CD14-positive monocyte (primary cell): ENCODE data around the gene MYH10. TPM values are rescaled to one million over a fixed set of nuclear protein-coding genes. Genes with fewer than 3 reads are reported as not detected.

Experiments
- DNase-seq, 3 donors: peaks; one replicate each; pipeline ENCODE4 v3.0.0-alpha.2; 2011 to 2022
- H2AFZ ChIP-seq: 2 replicates; pipeline ENCODE4 v1.6.0; 2012; ENCODE audit warnings: mild to moderate bottlenecking, low read depth, low read length, inconsistent platforms; ENCODE audit not compliant: insufficient read depth, poor library complexity, severe bottlenecking
- H3K27ac ChIP-seq, 2 donors: 1 replicate in 1 of 2; 2 replicates in 1 of 2; pipeline ENCODE4 v1.5.1; 2012 to 2013; ENCODE audit warnings: low read length in 2 of 2, control low read depth in 1 of 2, inconsistent platforms in 1 of 2, low read depth in 1 of 2, mild to moderate bottlenecking in 1 of 2
- H3K27me3 ChIP-seq, 2 donors: one replicate each; pipeline versions ENCODE4 v1.6.0 to v1.6.1; 2011 to 2013; ENCODE audit warnings: low read length in 2 of 2; ENCODE audit not compliant: control insufficient read depth in 2 of 2, insufficient read depth in 2 of 2
- H3K36me3 ChIP-seq, 2 donors: replicated peaks in 1 of 2; 1 replicate in 1 of 2; 2 replicates in 1 of 2; pipeline versions ENCODE4 v1.5.1 to v1.6.1; 2012 to 2013; ENCODE audit warnings: low read length in 2 of 2, control low read depth in 1 of 2, inconsistent platforms in 1 of 2, mild to moderate bottlenecking in 1 of 2; ENCODE audit not compliant: insufficient read depth in 2 of 2, control insufficient read depth in 1 of 2
- H3K4me1 ChIP-seq, 2 donors: 1 replicate in 1 of 2; 2 replicates in 1 of 2; pipeline versions ENCODE4 v1.5.1 to v1.6.1; 2012 to 2013; ENCODE audit warnings: low read length in 2 of 2, control low read depth in 1 of 2, inconsistent platforms in 1 of 2, mild to moderate bottlenecking in 1 of 2, moderate library complexity in 1 of 2; ENCODE audit not compliant: insufficient read depth in 2 of 2, control insufficient read depth in 1 of 2
- H3K4me2 ChIP-seq: replicated peaks from 2 replicates; pipeline ENCODE3; 2012; ENCODE audit warnings: low read length, moderate library complexity, mild to moderate bottlenecking; ENCODE audit not compliant: poor library complexity, severe bottlenecking; ENCODE audit errors: extremely low read depth
- H3K4me3 ChIP-seq, 3 experiments: fragments of 200-600 bp in 1 of 3; sonication (generic) in 1 of 3; replicated peaks in 1 of 3; 1 replicate in 2 of 3; 2 replicates in 1 of 3; pipeline ENCODE4 v1.5.1; 2011 to 2013; ENCODE audit warnings: low read length in 3 of 3, mild to moderate bottlenecking in 3 of 3, control low read depth in 2 of 3, low read depth in 2 of 3, inconsistent platforms in 1 of 3, moderate library complexity in 1 of 3
- H3K79me2 ChIP-seq: 2 replicates; pipeline ENCODE4 v1.6.0; 2012; ENCODE audit warnings: mild to moderate bottlenecking, control low read depth, inconsistent platforms, low read length, moderate library complexity; ENCODE audit not compliant: insufficient read depth
- H3K9ac ChIP-seq: 2 replicates; pipeline ENCODE4 v1.6.0; 2017; ENCODE audit warnings: low read length, mild to moderate bottlenecking; ENCODE audit not compliant: insufficient read depth, poor library complexity, severe bottlenecking
- H3K9me3 ChIP-seq, 2 donors: replicated peaks in 1 of 2; 1 replicate in 1 of 2; 2 replicates in 1 of 2; pipeline versions ENCODE4 v1.5.1 to v1.6.1; 2012 to 2013; ENCODE audit warnings: low read length in 2 of 2, control low read depth in 1 of 2; ENCODE audit not compliant: control insufficient read depth in 1 of 2, insufficient read depth in 1 of 2
- H4K20me1 ChIP-seq: 2 replicates; pipeline ENCODE4 v1.6.0; 2012; ENCODE audit warnings: mild to moderate bottlenecking, low read length, control low read depth, moderate library complexity; ENCODE audit not compliant: insufficient read depth
- H3K27ac Mint-ChIP-seq, 7 donors: one replicate each; pipeline ENCODE4 v1.8.0; 2020; ENCODE audit warnings: mild to moderate bottlenecking in 7 of 7, mixed read lengths in 7 of 7, moderate library complexity in 6 of 7, inconsistent platforms in 2 of 7
- H3K27me3 Mint-ChIP-seq, 3 donors: one replicate each; pipeline ENCODE4 v1.8.0; 2021 to 2022; ENCODE audit warnings: low read depth in 3 of 3, mild to moderate bottlenecking in 3 of 3, mixed read lengths in 3 of 3, moderate library complexity in 3 of 3, inconsistent platforms in 1 of 3
- H3K36me3 Mint-ChIP-seq, 2 donors: one replicate each; pipeline ENCODE4 v1.8.0; 2020; ENCODE audit warnings: mixed read lengths in 2 of 2, inconsistent platforms in 1 of 2, mild to moderate bottlenecking in 1 of 2
- H3K4me1 Mint-ChIP-seq: one replicate; pipeline ENCODE4 v1.8.0; 2020; ENCODE audit warnings: mild to moderate bottlenecking, mixed read lengths
- H3K4me3 Mint-ChIP-seq, 2 donors: one replicate each; pipeline ENCODE4 v1.8.0; 2020; ENCODE audit warnings: mild to moderate bottlenecking in 2 of 2, mixed read lengths in 2 of 2, moderate library complexity in 1 of 2
- H3K9me3 Mint-ChIP-seq, 7 donors: one replicate each; pipeline ENCODE4 v1.8.0; 2020 to 2022; ENCODE audit warnings: mixed read lengths in 7 of 7, mild to moderate bottlenecking in 6 of 7, moderate library complexity in 6 of 7, inconsistent platforms in 2 of 7
- WGBS: methylation state at CpG from one replicate; pipeline ENCODE4 v1.1.5; 2013; ENCODE audit warnings: missing lambda C conversion rate; ENCODE audit not compliant: insufficient coverage; 5-methylcytosine and 5-hydroxymethylcytosine counted together
- intact Hi-C, 2 donors: fragments of 100-400 bp; cut with micrococcal nuclease; formaldehyde crosslinking; loops; one replicate each; pipeline versions ENCODE4 v1.15.0 to v1.15.1; 2023
- polyA plus RNA-seq, 3 donors: library from polyadenylated mRNA; depleted of rRNA in 1 of 3; unstranded in 2 of 3; stranded (reverse) in 1 of 3; fragments of 300-500 nt in 2 of 3; fragments of >200 nt in 1 of 3; fragmentation: Illumina TruSeq in 2 of 3; gene quantifications; 1 replicate in 2 of 3; 2 replicates in 1 of 3; pipeline ENCODE4 v1.2.3, GENCODE V29; 2012 to 2021
- TF ChIP-seq, protein P1 (sequence below): fragments of 200-600 bp; IDR thresholded peaks from one replicate; pipeline ENCODE4 v1.8.0; 2022; ENCODE audit warnings: antibody characterized with exemption, mild to moderate bottlenecking

Gene MYH10
- polyA plus RNA-seq, 3 donors, result 0.42 to 0.65 TPM; not detected in 1

GRCh38 chr17:8651013-8651412, 20.5 kb upstream of the MYH10 start:
- H3K9me3 ChIP-seq, result no peaks in the 10 kb centered on the region
- no peak overlapping the region for H2AFZ ChIP-seq
- H3K36me3 Mint-ChIP-seq, result no peaks in the 10 kb centered on the region
- no peak overlapping the region for H3K27ac ChIP-seq
- no peaks in the 10 kb centered on the region for H3K36me3 ChIP-seq
- 85% methylated on average over 2 of the region's 4 CpGs for WGBS
- TF ChIP-seq, protein P1, sequence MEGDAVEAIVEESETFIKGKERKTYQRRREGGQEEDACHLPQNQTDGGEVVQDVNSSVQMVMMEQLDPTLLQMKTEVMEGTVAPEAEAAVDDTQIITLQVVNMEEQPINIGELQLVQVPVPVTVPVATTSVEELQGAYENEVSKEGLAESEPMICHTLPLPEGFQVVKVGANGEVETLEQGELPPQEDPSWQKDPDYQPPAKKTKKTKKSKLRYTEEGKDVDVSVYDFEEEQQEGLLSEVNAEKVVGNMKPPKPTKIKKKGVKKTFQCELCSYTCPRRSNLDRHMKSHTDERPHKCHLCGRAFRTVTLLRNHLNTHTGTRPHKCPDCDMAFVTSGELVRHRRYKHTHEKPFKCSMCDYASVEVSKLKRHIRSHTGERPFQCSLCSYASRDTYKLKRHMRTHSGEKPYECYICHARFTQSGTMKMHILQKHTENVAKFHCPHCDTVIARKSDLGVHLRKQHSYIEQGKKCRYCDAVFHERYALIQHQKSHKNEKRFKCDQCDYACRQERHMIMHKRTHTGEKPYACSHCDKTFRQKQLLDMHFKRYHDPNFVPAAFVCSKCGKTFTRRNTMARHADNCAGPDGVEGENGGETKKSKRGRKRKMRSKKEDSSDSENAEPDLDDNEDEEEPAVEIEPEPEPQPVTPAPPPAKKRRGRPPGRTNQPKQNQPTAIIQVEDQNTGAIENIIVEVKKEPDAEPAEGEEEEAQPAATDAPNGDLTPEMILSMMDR, result no peak
- no peaks in the 10 kb centered on the region for H3K4me1 ChIP-seq
- peaks cover 0 to 2% (median under 1%) of the 10 kb centered on the region in 7 donors for H3K9me3 Mint-ChIP-seq
- no peaks in the 10 kb centered on the region for H4K20me1 ChIP-seq
- no peak overlapping the region for H3K4me3 ChIP-seq
- no peaks in the 10 kb centered on the region for H3K79me2 ChIP-seq
- intact Hi-C loops, result no loop called here
- no peak overlapping the region for H3K4me3 Mint-ChIP-seq
- no peak overlapping the region for H3K4me2 ChIP-seq
- peaks cover 6 to 14% (median 10%) of the 10 kb centered on the region in 3 donors for H3K27me3 Mint-ChIP-seq
- H3K27me3 ChIP-seq, result no peaks in the 10 kb centered on the region
- no peak overlapping the region for H3K27ac Mint-ChIP-seq
- no peak for DNase-seq
- H3K9ac ChIP-seq, result no peak overlapping the region
- no peaks in the 10 kb centered on the region for H3K4me1 Mint-ChIP-seq

- DNase-seq, result no peak
- WGBS, result no CpG with 5 or more reads among the region's 1 CpG
- Histone ChIP-seq H4K20me1 (no peaks in the 10 kb centered on the region), H3K36me3 (no peaks in the 10 kb centered on the region), H3K79me2 (no peaks in the 10 kb centered on the region), H3K4me3 (no peak overlapping the region), H3K27ac (no peak overlapping the region), H2AFZ (no peak overlapping the region), H3K4me2 (no peak overlapping the region), H3K9me3 (no peaks in the 10 kb centered on the region), H3K9ac (no peak overlapping the region), H3K27me3 (no peaks in the 10 kb centered on the region), H3K4me1 (no peaks in the 10 kb centered on the region)
- TF ChIP-seq, protein P1, result no peak
- peaks cover 6 to 14% (median 13%) of the 10 kb centered on the region in 3 donors for H3K27me3 Mint-ChIP-seq
- no peaks in the 10 kb centered on the region for H3K4me1 Mint-ChIP-seq
- intact Hi-C loops, result no loop called here
- no peak overlapping the region for H3K4me3 Mint-ChIP-seq
- peaks cover 0 to 2% (median 0%) of the 10 kb centered on the region in 7 donors for H3K9me3 Mint-ChIP-seq
- H3K27ac Mint-ChIP-seq, result no peak overlapping the region
- no peaks in the 10 kb centered on the region for H3K36me3 Mint-ChIP-seq
Observed at GRCh38 chr17:8650119-8650499, 19.6 kb upstream of the MYH10 start.
